ENCODE data around the gene TBC1D17. TPM values are rescaled to one million over a fixed set of nuclear protein-coding genes. Genes with fewer than 3 reads are reported as not detected.
A peak's percentile ranks its signal among the peaks of the same experiment; 100 is the strongest.

TBC1D17 gene
- total RNA-seq, 5 donors from 2014 or later (not counting 1 experiment from before 2014, with no cell fraction given): 46.5 to 102 (median 88.6) TPM

- Mint-ChIP-seq H3K4me3 (no peak overlapping the region), H3K36me3 (peaks cover 28% of the 10 kb centered on the region), H3K27me3 (no peaks in the 10 kb centered on the region), H3K4me1 (peaks cover 30 to 43% (median 43%) of the 10 kb centered on the region in 3 donors), H3K27ac (peak overlapping the region in 1 of 2 donors; percentile 6), H3K9me3 (no peaks in the 10 kb centered on the region)
- ChIA-PET POLR2A (no interaction called here), CTCF (interaction anchor here in 1 of 2 donors (0.6 to 0.7 kb wide), 2 partner anchors 83 to 146 kb away, joined by 3 to 4 read pairs; no protein-coding TSS in a partner anchor)
- Histone ChIP-seq H3K9me3 (no peaks in the 10 kb centered on the region), H3K27me3 (replicated peaks in 1 of 2; ENCODE audit: control insufficient read depth in 2 of 2, extremely low read depth in 1 of 2, insufficient read depth in 2 of 2, low read length in 1 of 2) (no peaks in the 10 kb centered on the region), H3K4me3 (ENCODE audit: control insufficient read depth in 1 of 2, extremely low read depth in 1 of 2, low read length in 1 of 2) (no peak overlapping the region), H3K27ac (ENCODE audit: low read length) (no peak overlapping the region), H3K4me1 (ENCODE audit: control insufficient read depth in 1 of 2, extremely low read depth in 1 of 2, insufficient read depth in 2 of 2, low read length in 2 of 2) (peaks cover 10 to 42% of the 10 kb centered on the region in 2 experiments), H3K36me3 (ENCODE audit: control insufficient read depth in 2 of 2, extremely low read depth in 1 of 2, insufficient read depth in 1 of 2, low read length in 1 of 2) (peaks cover 11 to 56% of the 10 kb centered on the region in 2 donors)
- DNase-seq (no peak), ATAC-seq (replicated peaks in 1 of 4) (no peak)
- 94% methylated on average over 13 of the region's 24 CpGs for WGBS (ENCODE audit: insufficient coverage)
These were observed 14.1 kb upstream of the TBC1D17 start for GRCh38 chr19:49863254-49863934.

- no peak overlapping the region for H3K4me3 ChIP-seq (ENCODE audit: control insufficient read depth in 1 of 2, extremely low read depth in 1 of 2, low read length in 1 of 2)
- H3K27ac ChIP-seq (ENCODE audit: low read length): no peak overlapping the region
- DNase-seq: no peak
- H3K9me3 Mint-ChIP-seq: no peaks in the 10 kb centered on the region
- ATAC-seq (replicated peaks in 1 of 4): no peak
- ChIA-PET POLR2A (no interaction called here), CTCF (interaction anchor here in 1 of 2 donors (0.7 kb wide), 1 partner anchor 147 kb away, joined by 3 read pairs; no protein-coding TSS in a partner anchor)
- H3K9me3 ChIP-seq: no peaks in the 10 kb centered on the region
- peak overlapping the region in 1 of 3 donors; percentile 37 for H3K4me3 Mint-ChIP-seq
- WGBS (ENCODE audit: insufficient coverage): 98% methylated on average over 15 of the region's 17 CpGs
- no peak overlapping the region for H3K27ac Mint-ChIP-seq
- peaks cover 30 to 48% (median 48%) of the 10 kb centered on the region in 3 donors for H3K4me1 Mint-ChIP-seq
- no peaks in the 10 kb centered on the region for H3K27me3 Mint-ChIP-seq
- peaks cover 11 to 48% of the 10 kb centered on the region in 2 experiments for H3K4me1 ChIP-seq (ENCODE audit: control insufficient read depth in 1 of 2, extremely low read depth in 1 of 2, insufficient read depth in 2 of 2, low read length in 2 of 2)
- H3K36me3 Mint-ChIP-seq: peaks cover 26% of the 10 kb centered on the region
- H3K27me3 ChIP-seq (replicated peaks in 1 of 2; ENCODE audit: control insufficient read depth in 2 of 2, extremely low read depth in 1 of 2, insufficient read depth in 2 of 2, low read length in 1 of 2): no peaks in the 10 kb centered on the region
- H3K36me3 ChIP-seq (ENCODE audit: control insufficient read depth in 2 of 2, extremely low read depth in 1 of 2, insufficient read depth in 1 of 2, low read length in 1 of 2): peaks cover 11 to 52% of the 10 kb centered on the region in 2 donors
These were observed 13.6 kb upstream of the TBC1D17 start for GRCh38 chr19:49863935-49864320.

- peaks cover 13 to 53% of the 10 kb centered on the region in 2 experiments for H3K4me1 ChIP-seq (ENCODE audit: control insufficient read depth in 1 of 2, extremely low read depth in 1 of 2, insufficient read depth in 2 of 2, low read length in 2 of 2)
- no peaks in the 10 kb centered on the region for H3K9me3 ChIP-seq
- Mint-ChIP-seq H3K27me3 (no peaks in the 10 kb centered on the region), H3K27ac (no peak overlapping the region), H3K36me3 (peaks cover 24% of the 10 kb centered on the region), H3K4me1 (peaks cover 30 to 48% (median 48%) of the 10 kb centered on the region in 3 donors), H3K4me3 (no peak overlapping the region), H3K9me3 (no peaks in the 10 kb centered on the region)
- H3K27me3 ChIP-seq (replicated peaks in 1 of 2; ENCODE audit: control insufficient read depth in 2 of 2, extremely low read depth in 1 of 2, insufficient read depth in 2 of 2, low read length in 1 of 2): no peaks in the 10 kb centered on the region
- DNase-seq (no peak), ATAC-seq (replicated peaks in 1 of 4) (no peak)
- H3K36me3 ChIP-seq (ENCODE audit: control insufficient read depth in 2 of 2, extremely low read depth in 1 of 2, insufficient read depth in 1 of 2, low read length in 1 of 2): peaks cover 11 to 46% of the 10 kb centered on the region in 2 donors
- WGBS (ENCODE audit: insufficient coverage): 94% methylated on average over 9 of the region's 13 CpGs
- no peak overlapping the region for H3K27ac ChIP-seq (ENCODE audit: low read length)
- ChIA-PET POLR2A (interaction anchor here in 1 of 2 donors (0.6 to 0.7 kb wide), 2 partner anchors 73 to 314 kb away, joined by 4 to 8 read pairs; no protein-coding TSS in a partner anchor), CTCF (no interaction called here)
- no peak overlapping the region for H3K4me3 ChIP-seq (ENCODE audit: control insufficient read depth in 1 of 2, extremely low read depth in 1 of 2, low read length in 1 of 2)
These were observed 12.6 kb upstream of the TBC1D17 start for GRCh38 chr19:49864890-49865289.

- Mint-ChIP-seq H3K27ac (no peak within 1 kb of the TSS), H3K27me3 (no peaks in the 10 kb centered on the region), H3K9me3 (no peaks in the 10 kb centered on the region), H3K4me3 (no peak within 1 kb of the TSS), H3K4me1 (peaks cover 39 to 59% (median 58%) of the 10 kb centered on the region in 3 donors), H3K36me3 (peaks cover 15% of the 10 kb centered on the region)
- DNase-seq: peak; percentile 71 to 91 (median 82)
- Histone ChIP-seq H3K27me3 (replicated peaks in 1 of 2; ENCODE audit: control insufficient read depth in 2 of 2, extremely low read depth in 1 of 2, insufficient read depth in 2 of 2, low read length in 1 of 2) (no peaks in the 10 kb centered on the region), H3K4me1 (ENCODE audit: control insufficient read depth in 1 of 2, extremely low read depth in 1 of 2, insufficient read depth in 2 of 2, low read length in 2 of 2) (peaks cover 13 to 64% of the 10 kb centered on the region in 2 experiments), H3K9me3 (no peaks in the 10 kb centered on the region), H3K4me3 (ENCODE audit: control insufficient read depth in 1 of 2, extremely low read depth in 1 of 2, low read length in 1 of 2) (peak within 1 kb of the TSS; percentile 83 to 90), H3K27ac (ENCODE audit: low read length) (peak within 1 kb of the TSS; percentile 91), H3K36me3 (ENCODE audit: control insufficient read depth in 2 of 2, extremely low read depth in 1 of 2, insufficient read depth in 1 of 2, low read length in 1 of 2) (peaks cover 4 to 29% of the 10 kb centered on the region in 2 donors)
- ChIA-PET POLR2A (interaction anchor here in 1 of 2 donors (0.6 to 1.6 kb wide), 6 partner anchors 10 to 1503 kb away, joined by 3 to 6 read pairs (median 4); partner anchors contain the start of genes AKT1S1, MED25, SYNGR4 and TBC1D17), CTCF (interaction anchor here in 1 of 2 donors (0.6 to 1.0 kb wide), 3 partner anchors 9 to 288 kb away, joined by 3 to 5 read pairs (median 3); partner anchors contain the start of gene FUZ)
- WGBS (ENCODE audit: insufficient coverage): under 1% methylated on average over 64 of the region's 65 CpGs
- ATAC-seq (replicated peaks in 1 of 4): peak; percentile 55 to 64 (median 60)
These were observed 10.3 kb upstream of the TBC1D17 start, which contains the start of gene PNKP for GRCh38 chr19:49866933-49867782. PNKP (minus strand) TSS chr19:49867576; CDS start chr19:49867204, 372 bp downstream.

GRCh38 chr19:49869009-49869483, 8.5 kb upstream of the TBC1D17 start:
- Mint-ChIP-seq H3K27ac (no peak overlapping the region), H3K9me3 (no peaks in the 10 kb centered on the region), H3K4me1 (peaks cover 39 to 57% (median 56%) of the 10 kb centered on the region in 3 donors), H3K27me3 (no peaks in the 10 kb centered on the region), H3K4me3 (no peak overlapping the region), H3K36me3 (peaks cover 9% of the 10 kb centered on the region)
- ChIA-PET POLR2A (interaction anchor here (0.6 to 1.6 kb wide), 11 partner anchors 8 to 1511 kb away, joined by 3 to 12 read pairs (median 4); partner anchors contain the start of genes AKT1S1 (in 1 of the 2), AP2A1 (in 1 of the 2), IL4I1 (in 1 of the 2) and MED25 (in 1 of the 2)), CTCF (interaction anchor here in 1 of 2 donors (0.6 to 0.9 kb wide), 3 partner anchors 18 to 310 kb away, joined by 3 to 5 read pairs (median 4); partner anchors contain the start of genes AP2A1 and PTOV1)
- 1% methylated on average over 11 of the region's 15 CpGs for WGBS (ENCODE audit: insufficient coverage)
- H3K27me3 ChIP-seq (replicated peaks in 1 of 2; ENCODE audit: control insufficient read depth in 2 of 2, extremely low read depth in 1 of 2, insufficient read depth in 2 of 2, low read length in 1 of 2): no peaks in the 10 kb centered on the region
- peak; percentile 1 to 3 (median 2) for ATAC-seq (replicated peaks in 1 of 4)
- peaks cover 4 to 16% of the 10 kb centered on the region in 2 donors for H3K36me3 ChIP-seq (ENCODE audit: control insufficient read depth in 2 of 2, extremely low read depth in 1 of 2, insufficient read depth in 1 of 2, low read length in 1 of 2)
- H3K4me3 ChIP-seq (ENCODE audit: control insufficient read depth in 1 of 2, extremely low read depth in 1 of 2, low read length in 1 of 2): peak overlapping the region; percentile 64 to 69
- H3K27ac ChIP-seq (ENCODE audit: low read length): peak overlapping the region; percentile 79
- DNase-seq: no peak
- no peaks in the 10 kb centered on the region for H3K9me3 ChIP-seq
- peaks cover 13 to 58% of the 10 kb centered on the region in 2 experiments for H3K4me1 ChIP-seq (ENCODE audit: control insufficient read depth in 1 of 2, extremely low read depth in 1 of 2, insufficient read depth in 2 of 2, low read length in 2 of 2)
